ENCODE results near the gene APOL3.
"Not testable (repeated sequence)": the region's sequence is repeated elsewhere in the genome, so short reads cannot be mapped to it uniquely, and the experiment has no call there.

APOL3 gene

DNA sequence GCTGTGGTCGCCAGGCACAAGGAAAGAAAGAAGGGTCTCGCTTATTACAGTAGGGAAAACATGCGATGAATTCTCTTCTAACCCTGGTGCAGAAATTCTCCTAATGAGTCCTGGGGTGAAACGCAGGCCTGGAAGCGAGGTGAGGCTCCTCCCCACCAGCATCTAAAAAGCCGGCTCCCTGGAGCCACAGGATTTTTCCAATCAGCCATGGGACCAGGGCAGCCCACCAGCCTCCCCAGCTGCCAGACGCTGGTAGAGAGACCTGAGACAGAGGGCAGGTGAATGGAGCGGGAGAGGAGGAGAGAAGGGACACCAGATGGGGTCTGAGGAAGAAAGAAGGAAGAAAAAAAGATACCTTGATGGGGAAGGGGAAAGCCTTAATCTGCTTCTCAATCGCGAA, 28.6 kb downstream of the APOL3 start:
- DNase-seq: no peak

DNA sequence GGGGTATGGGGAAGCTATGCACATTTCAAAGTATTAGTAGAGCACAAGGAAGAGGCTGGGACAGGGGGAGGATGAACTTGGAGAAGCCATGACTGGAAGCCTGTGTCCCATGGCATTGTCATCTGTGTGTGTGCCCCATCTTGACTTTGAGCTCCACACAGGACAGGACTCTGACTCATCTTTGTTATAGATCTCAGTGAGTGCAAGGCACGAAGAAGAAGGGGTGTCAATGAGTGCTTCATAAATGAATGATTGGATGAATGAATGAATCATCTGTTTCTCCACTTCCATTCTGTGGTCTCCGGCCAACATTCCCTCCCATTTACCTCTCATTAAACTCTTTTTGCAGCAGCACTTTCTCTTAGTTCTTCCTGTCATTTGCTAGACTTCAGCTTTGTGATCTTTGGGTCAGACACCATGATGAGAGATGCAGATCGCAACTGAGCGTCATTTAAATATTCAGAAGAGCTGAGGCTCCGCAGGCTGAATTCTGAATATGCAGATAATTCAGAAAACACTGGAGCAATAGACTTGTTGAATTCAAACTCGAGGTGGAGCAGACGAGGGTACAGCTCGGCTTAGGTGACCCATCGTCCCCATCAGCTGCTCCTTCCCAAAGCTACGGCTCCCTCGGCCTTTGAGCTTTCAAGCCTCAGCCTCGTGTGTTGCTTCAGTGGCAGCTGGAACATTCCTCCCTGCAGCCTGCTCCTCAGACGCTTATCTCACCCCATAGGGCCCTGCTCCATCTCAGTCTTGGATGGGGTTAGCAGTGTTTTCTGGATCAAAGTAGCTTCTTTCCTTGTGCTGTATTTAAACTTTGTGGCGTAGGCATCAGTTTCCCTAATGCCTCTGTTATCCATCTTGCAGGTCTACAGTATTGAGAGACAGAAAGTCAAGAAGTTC, 30.8 kb downstream of the APOL3 start:
- DNase-seq: no peak

DNA sequence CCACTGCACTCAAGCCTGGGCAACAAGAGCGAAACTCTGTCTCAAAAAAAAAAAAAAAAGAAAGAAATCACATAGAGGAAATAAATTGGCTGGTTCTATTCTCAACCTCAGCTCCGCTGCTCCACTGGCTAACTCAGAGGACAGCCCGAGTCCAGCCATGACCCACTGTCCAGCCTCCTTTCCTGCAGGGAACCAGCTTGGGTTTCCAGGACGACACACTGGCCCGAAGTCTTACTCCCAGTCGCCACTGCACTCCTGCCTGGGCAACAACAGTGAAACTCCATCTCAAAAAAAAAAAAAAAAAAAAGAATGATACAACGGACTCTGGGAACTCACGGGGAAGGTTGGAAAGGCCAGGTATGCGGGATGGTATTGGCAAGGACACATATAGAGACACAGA, 31.5 kb downstream of the APOL3 start:
- no peak for DNase-seq

DNA sequence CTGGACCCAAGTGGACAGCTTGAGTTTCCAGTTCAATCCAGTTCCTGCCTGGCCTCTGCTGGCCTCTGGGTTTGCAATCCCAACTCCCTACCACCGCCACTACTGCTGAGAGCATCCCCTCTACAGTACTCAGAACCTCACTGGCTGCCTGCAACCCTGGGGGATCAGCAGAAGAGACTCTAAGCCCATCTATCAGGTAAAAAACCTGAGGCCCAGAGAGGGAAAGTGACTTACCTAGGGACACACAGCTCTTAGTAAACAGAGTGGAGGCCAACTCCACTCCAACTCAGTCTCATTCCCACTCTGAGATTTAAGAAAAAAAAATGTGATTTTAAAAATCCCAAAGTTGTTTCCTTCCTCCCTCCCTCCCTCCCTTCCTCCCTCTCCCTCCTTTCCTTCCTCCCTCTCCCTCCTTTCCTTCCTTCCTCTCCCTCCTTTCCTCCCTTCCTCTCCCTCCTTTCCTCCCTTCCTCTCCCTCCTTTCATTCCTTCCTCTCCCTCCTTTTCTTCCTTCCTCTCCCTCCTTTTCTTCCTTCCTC, 34.5 kb downstream of the APOL3 start:
- DNase-seq: no peak

DNA sequence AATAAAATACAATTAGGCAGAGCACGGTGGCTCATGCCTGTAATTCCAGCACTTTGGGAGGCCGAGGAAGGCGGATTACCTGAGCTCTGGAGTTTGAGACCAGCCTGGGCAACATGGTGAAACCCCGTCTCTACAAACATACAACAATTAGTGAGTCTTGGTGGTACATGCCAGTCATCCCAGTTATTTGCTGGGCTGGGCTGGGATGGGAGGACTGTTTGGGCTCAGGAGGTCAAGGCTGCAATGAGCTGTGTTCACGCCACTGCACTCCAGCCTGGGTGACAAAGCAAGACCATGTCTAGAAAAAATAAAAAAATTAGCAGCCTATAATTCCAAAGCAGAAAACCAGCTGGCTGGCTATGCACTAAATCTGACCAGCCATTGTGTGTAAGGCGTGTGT, 35.1 kb downstream of the APOL3 start:
- DNase-seq: no peak

DNA sequence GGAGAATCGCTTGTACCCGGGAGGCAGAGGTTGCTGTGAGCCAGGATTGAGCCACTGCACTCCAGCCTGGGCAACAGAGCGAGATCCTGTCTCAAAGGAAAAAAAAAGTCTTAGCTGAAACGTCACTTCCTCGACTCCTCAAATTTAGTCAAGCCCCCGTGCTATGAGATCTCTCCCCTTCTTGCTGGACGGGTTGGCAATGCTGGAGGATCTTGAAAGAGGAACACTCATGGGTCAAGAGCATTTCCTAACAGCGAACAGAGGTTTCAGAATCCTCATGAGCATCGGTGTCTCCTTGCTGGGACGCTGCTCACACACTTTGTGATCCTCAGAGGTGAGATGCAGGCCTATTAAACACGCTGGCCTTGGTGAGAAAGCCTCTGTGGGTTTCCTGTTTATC, 35.9 kb downstream of the APOL3 start:
- no peak for DNase-seq

DNA sequence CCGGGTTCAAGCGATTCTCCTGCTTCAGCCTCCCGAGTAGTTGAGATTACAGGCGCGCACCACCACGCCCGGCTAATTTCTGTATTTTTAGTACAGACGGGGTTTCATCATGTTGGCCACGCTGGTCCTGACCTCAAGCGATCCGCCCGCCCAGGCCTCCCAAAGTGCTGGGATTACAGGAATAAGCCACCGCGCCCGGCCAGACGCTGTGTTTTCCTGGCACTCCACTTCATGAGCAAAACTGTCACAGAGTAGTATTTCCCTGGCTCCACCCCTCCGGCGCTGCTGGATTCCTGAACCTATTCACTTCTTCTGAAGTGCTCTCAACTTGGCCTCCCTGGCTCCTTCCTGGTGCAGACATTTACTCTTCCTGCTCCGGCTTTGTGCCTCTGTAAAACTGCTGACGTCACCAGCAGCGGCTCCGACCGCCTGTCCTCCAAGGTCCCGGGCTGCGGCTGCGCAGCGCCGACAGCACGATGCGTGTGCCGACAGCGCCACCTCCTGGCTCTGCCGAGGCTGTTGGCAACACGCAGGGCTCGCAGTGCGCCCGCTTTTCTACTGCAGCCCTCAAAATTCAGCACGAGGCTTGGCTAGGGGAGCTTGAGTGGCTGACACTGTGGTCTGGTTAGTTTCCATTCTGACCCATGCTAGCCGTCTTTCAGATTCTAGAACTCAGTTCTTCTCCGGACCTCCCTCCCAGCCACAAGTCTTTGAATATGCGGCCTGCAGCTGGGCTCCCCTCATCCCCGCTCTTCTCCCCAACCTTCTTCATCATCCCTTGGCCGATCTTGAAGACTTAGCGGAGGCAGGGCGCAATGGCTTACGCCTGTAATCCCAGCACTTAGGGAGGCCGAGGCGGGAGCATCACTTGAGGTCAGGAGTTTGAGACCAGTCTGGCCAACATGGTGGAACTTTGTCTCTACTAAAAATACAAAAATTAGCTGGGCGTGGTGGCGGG, 36.6 kb downstream of the APOL3 start:
- peak; percentile 91 to 97 for DNase-seq

DNA sequence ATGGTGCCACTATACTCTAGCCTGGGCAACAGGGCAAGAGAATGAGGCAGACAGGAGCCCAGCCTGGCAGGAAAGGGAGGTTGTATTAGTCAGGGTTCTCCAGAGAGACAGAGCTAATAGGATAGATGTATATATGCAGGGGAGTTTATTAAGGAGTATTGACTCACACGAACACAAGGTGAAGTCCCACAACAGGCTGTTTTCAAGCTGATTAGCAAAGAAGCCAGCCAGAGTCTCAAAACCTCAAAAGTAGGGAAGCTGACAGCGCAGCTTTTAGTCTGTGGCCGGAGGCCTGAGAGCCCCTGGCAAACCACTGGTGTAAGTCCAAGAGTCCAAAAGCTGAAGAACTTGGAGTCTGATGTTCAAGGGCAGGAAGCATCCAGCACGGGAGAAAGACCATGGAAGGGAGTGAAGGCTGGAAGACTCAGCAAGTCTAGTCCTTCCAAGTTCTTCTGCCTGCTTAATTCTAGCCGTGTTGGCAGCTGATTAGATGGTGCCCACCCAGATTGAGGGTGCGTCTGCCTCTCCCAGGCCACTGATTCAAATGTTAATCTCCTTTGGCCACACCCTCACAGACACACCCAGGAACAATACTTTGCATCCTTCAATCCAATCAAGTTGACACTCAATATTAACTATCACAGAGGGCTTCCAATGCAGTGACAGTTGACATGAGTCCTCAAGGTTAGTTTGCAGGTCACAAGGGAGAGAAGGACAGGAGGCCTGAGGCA, 39.8 kb downstream of the APOL3 start:
- DNase-seq: not testable (repeated sequence)

DNA sequence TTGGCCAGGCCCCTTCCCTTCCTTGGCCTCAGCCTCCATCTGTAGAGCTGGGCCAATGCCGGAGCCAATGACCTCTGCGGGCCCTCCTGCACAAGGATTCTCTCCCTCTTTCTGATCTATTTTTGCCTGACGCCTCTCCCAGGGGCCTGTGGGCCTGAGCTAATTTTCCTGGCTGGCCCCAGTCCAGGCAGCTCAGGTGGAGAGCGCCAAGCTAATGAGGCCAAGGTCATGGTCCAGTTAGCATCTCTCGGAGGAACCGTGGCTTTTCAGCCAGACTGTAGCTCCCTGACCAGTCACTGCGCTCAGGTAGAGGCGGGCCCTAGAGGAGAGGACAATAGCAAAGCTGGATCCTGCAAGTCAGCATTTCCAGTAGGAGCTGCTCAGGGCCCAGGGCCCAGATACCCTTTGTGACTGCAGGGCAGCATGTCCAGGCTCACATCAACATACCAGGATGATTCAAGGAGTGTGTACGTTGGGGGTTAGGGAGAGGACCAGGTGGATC, 43.5 kb downstream of the APOL3 start:
- peak in 1 of 2 experiments; percentile 26 for DNase-seq

DNA sequence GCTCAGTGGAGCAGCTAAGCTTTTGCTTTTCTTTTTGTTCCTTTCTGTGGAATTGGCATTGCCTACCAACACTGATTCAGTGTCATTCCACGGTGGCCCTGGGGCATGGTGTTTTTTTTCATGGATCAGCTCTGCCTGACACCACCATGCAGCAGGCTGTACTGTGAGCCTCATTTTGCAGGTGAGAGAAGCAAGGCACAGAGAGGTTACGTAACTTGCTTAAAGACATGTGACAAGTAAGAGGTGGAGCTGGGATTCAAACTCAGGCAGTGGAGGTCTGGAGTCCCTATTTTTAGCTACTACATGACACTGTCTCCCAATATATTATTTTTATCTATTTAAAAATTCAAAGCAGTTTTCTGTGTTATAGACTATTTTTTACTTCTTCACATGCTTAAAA, 44.4 kb downstream of the APOL3 start:
- no peak for DNase-seq

DNA sequence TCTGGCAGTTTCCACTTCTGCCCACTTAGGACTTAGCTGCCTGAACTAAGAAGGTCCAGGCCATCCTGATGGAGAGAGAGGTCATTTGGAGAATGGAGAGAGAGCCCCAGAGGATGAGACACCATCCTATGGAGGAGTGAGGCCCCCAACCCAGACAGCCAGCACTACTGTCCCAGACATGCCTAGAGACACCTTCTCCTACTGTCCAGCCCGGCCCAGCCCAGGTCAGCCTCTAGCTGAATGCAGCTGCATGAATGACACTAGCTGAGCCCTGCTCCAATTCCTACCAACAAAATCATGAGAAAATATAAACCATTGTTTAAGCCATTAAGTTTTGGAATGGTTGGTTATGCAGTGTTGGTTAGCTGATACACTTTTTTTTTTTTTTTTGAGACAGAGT, 47.4 kb downstream of the APOL3 start:
- no peak for DNase-seq

DNA sequence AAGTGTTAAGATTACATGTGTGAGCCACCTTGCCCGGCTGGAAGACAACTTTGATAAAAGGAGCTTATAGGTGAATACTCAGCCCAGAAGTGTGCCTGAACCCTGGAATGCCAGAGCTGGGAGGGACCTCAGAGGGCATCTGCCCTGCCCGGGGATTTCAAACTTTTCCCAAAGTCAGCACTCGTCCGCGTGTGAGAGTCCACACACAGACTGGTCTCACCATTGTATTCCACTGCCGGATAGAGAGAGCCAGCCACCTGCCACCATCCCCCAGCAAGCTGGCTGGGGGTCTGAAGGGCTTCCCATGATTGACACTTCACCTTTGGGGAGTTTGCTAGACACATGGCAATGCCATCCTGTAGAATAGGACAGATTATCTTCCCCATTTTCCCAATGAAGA, 49.2 kb downstream of the APOL3 start:
- no peak for DNase-seq

DNA sequence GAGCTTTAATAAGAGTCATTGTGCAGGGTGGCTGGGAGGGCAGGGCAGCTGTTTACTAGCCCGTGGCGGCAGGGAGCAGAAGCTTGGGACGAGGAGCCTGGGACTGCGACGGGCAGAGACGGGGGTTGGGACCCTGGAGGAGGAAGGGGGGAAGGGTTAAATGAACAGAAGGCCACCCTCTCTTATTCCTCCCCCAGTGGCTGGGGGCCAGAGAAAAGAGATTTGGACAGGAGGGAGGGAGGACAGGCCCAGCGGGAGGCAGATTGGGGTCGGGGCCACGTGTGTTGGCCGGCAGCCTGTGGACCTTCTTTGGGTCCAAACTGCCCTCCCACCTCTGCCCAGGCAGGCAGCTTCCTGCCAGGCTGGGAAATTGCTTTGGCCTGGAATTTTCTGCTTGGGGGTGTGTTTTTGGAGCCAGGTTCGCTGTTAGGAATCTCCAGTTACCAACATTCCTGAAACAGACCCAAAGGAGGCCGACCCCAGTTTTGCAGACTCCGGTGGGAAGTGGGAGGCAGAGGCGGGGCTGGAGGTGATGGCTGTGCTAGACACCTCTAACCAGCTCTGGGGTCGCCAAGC, 50.2 kb downstream of the APOL3 start:
- no peak for DNase-seq

DNA sequence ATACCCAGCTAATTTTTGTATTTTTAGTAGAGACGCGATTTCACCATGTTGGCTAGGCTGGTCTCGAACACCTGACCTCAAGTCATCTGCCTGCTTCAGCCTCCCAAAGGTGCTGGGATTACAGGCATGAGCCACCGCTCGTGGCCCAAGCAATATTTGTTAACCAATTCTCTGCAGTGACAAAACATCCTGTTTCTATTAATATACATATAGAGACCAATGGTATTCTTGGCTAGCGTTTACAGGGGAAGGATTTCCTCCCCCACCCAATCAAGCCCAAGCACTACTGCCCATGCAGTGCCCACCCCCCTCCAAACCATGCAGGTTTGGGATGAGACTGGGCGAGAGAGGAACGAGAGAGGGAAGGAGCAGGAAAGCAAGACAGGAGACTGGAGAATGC, 53.1 kb downstream of the APOL3 start:
- no peak for DNase-seq

DNA sequence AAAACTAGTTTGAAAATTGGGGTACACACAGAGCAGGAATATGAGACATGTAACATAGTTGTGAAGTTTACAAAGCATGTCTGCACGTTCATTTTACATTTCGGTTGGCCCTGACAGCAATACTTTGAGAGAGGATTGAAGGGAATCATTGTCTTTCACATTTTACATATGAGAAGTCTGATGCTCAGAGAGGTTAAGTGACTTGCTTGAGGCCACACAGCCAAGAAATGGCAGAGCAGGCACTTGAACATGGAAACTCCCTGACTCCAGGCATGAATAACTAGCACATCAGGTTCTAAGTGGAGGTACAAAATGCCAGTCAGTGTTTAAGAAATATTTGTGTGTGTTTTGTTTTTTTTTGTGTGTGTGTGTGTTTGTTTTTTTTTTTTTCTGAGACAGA, 53.6 kb downstream of the APOL3 start:
- no peak for DNase-seq

DNA sequence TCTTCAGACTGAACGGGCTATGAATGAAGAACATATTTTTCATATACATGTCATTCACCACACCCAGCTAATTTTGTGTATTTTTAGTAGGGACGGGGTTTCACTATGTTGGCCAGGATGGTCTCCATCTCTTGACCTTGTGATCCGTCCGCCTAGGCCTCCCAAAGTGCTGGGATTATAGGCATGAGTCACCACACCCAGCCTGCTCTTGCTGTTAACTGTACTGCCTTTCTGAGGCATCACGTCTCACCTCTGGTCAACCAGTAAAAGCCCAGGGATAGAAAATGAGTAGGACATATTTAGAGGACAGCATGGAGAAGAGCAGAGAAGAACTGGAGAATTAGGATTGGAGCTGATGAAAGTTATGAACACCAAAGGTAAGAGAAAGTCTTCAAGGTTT, 55.6 kb downstream of the APOL3 start:
- DNase-seq: no peak

DNA sequence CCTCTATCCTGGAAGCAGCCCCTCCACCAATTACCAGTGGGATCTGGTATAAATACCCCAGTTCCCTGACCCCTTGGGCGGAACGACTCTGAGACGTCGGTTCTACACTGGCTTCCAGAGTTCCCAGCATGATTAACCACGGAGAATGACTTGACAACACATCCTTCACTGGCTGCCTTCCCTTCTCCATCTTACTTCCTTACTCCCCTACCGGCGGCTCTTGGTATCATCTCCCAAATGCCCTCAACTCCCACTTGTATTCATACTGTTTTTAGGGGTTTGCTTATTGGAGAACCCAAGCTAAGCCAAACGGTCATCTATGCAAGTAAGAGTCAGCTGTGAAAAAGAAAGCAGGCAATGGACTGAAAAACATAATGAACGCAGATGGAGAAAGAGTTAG, 56.1 kb downstream of the APOL3 start:
- DNase-seq: no peak

DNA sequence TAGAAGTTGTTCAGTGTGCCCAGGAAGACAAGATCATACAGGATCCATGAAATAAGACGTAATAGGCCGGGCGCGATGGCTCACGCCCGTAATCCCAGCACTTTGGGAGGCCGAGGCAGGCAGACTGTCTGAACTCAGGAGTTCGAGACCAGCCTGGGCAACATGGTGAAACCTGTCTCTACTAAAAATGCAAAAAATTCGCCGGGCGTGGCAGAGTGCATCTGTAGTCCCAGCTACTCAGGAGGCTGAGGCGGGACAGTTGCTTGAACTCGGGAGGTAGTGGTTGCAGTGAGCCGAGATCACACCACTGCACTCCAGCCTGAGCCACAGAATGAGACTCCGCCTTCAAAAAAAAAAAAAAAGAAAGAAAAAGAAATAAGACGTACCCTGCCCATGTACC, 56.7 kb downstream of the APOL3 start:
- DNase-seq: no peak

DNA sequence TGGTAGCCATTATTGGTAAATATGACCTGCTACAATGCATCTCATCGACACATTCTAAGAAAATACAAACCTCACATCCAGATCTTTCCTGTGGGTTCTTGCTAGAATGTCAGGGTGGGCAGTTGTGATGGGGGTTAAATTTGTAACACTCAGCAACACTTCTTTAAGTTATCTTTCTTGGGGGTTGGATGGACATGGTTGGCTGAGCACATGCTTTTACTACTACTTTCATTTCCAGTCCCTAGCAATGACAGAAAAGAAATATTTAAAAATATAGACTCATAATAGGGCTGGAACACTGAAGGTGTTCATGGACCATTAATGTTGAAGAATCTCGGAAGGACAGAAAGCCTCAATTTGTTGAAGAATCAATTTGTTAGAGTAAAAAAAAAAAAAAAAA, 57.6 kb downstream of the APOL3 start:
- no peak for DNase-seq

DNA sequence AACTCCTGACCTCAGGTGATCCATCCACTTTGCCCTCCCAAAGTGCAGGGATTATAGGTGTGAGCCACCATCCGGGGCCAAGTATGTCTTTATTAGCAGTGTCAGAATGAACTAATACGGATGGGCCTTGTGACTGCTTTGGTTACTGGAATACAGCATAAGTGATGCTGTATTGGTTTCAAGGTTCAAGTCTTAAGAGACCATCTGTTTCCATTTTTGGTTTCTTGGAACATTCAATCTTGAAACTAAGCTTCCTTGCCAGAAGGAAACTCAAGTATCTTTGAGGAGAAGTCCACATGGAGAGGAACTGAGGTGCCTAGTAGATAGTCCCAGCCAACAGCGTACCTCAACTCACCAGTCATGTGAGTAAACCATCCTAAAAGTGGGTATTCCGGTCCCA, 58.8 kb downstream of the APOL3 start:
- DNase-seq: no peak

DNA sequence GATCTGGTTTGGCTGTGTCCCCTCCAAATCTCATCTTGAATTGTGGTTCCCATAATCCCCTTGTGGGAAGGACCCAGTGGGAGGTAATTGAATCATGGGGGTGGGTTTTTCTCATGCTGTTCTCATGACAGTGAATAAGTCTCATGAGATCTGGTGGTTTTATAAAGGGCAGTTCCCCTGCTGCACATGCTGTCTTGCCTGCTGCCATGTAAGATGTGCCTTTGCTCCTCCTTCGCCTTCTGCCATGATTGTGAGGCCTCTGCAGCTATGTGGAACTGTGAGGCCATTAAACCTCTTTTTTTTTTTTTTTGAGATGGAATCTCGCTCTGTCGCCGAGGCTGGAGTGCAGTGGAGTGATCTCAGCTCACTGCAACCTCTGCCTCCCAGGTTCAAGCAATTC, 59.6 kb downstream of the APOL3 start:
- not testable (repeated sequence) for DNase-seq

DNA sequence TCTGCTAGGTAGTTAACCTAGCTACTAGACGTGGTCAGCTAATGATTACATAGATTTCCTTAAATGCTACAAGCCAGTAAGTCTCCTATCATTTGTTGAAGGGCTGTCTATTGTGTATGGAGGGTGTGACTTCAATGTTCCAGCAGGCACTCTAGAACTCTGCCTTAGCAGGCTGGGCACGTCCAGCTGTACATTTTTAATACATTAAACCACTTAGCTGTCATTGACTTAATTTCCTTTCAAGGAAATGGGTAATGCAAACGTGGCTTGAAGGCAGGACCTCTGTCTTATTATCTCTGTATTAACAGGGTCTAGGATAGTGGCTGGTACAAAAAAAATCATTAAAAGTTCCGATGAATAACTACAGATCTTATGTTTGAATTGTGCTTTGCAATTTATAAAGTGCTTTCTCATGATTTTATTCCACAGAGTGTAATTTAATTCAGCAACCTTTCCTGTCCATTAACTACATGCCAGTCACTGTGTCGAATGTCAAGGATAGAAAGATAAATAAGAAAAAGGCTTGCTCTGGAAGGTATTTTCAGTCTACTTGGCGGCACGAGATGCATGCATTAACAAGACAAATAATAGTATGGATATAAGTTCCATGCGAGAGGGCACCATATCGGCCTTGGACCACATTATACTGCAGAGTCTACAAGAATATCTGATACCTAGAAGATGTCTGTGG, 60.3 kb downstream of the APOL3 start:
- DNase-seq: no peak

Measured in SHP77 (cell line).